ENCODE results near the gene HSP90B1.

The HSP90B1 gene

GRCh38 chr12:103930034-103930786, at the start of gene HSP90B1:
Gene HSP90B1 (plus strand): TSS chr12:103930410. CDS start chr12:103930516, 106 bp downstream.
- peak; percentile 99 for DNase-seq (ENCODE audit: low read depth in 2 of 2)

GRCh38 chr12:103881261-103881660, 48.9 kb upstream of the HSP90B1 start:
- DNase-seq (ENCODE audit: low read depth in 2 of 2): no peak

GRCh38 chr12:103882861-103883596, 47.2 kb upstream of the HSP90B1 start:
- DNase-seq (ENCODE audit: low read depth in 2 of 2): no peak

- DNase-seq (ENCODE audit: low read depth in 2 of 2): no peak
Observed at GRCh38 chr12:103883908-103884307, 46.3 kb upstream of the HSP90B1 start.

- DNase-seq (ENCODE audit: low read depth in 2 of 2): no peak
Observed at GRCh38 chr12:103884316-103884715, 45.9 kb upstream of the HSP90B1 start.

GRCh38 chr12:103886195-103886797, 43.9 kb upstream of the HSP90B1 start:
- DNase-seq (ENCODE audit: low read depth in 2 of 2): no peak

- DNase-seq (ENCODE audit: low read depth in 2 of 2): no peak
Observed at GRCh38 chr12:103887738-103888137, 42.5 kb upstream of the HSP90B1 start.

- no peak for DNase-seq (ENCODE audit: low read depth in 2 of 2)
Observed at GRCh38 chr12:103897316-103897715, 32.9 kb upstream of the HSP90B1 start.

GRCh38 chr12:103901518-103902173, 28.6 kb upstream of the HSP90B1 start:
- DNase-seq (ENCODE audit: low read depth in 2 of 2): no peak

GRCh38 chr12:103903993-103904392, 26.2 kb upstream of the HSP90B1 start:
- no peak for DNase-seq (ENCODE audit: low read depth in 2 of 2)

- no peak for DNase-seq (ENCODE audit: low read depth in 2 of 2)
Observed at GRCh38 chr12:103905730-103906349, 24.4 kb upstream of the HSP90B1 start.

- no peak for DNase-seq (ENCODE audit: low read depth in 2 of 2)
Observed at GRCh38 chr12:103908246-103908541, 22.0 kb upstream of the HSP90B1 start.

GRCh38 chr12:103908877-103909276, 21.3 kb upstream of the HSP90B1 start:
- DNase-seq (ENCODE audit: low read depth in 2 of 2): no peak

GRCh38 chr12:103909811-103910210, 20.4 kb upstream of the HSP90B1 start:
- no peak for DNase-seq (ENCODE audit: low read depth in 2 of 2)

- DNase-seq (ENCODE audit: low read depth in 2 of 2): no peak
Observed at GRCh38 chr12:103912069-103912468, 18.1 kb upstream of the HSP90B1 start.

GRCh38 chr12:103913100-103913499, 17.1 kb upstream of the HSP90B1 start:
- no peak for DNase-seq (ENCODE audit: low read depth in 2 of 2)

- no peak for DNase-seq (ENCODE audit: low read depth in 2 of 2)
Observed at GRCh38 chr12:103915306-103915705, 14.9 kb upstream of the HSP90B1 start.

GRCh38 chr12:103917873-103918272, 12.3 kb upstream of the HSP90B1 start:
- no peak for DNase-seq (ENCODE audit: low read depth in 2 of 2)

GRCh38 chr12:103924761-103925641, 5.2 kb upstream of the HSP90B1 start:
- peak; percentile 42 to 55 for DNase-seq (ENCODE audit: low read depth in 2 of 2)

- peak; percentile 35 to 40 for DNase-seq (ENCODE audit: low read depth in 2 of 2)
Observed at GRCh38 chr12:103928682-103929045, 1.5 kb upstream of the HSP90B1 start.
